Measurements from ENCODE around the gene PICK1.
"Not testable (repeated sequence)": the region's sequence is repeated elsewhere in the genome, so short reads cannot be mapped to it uniquely, and the experiment has no call there.

Gene PICK1

DNA sequence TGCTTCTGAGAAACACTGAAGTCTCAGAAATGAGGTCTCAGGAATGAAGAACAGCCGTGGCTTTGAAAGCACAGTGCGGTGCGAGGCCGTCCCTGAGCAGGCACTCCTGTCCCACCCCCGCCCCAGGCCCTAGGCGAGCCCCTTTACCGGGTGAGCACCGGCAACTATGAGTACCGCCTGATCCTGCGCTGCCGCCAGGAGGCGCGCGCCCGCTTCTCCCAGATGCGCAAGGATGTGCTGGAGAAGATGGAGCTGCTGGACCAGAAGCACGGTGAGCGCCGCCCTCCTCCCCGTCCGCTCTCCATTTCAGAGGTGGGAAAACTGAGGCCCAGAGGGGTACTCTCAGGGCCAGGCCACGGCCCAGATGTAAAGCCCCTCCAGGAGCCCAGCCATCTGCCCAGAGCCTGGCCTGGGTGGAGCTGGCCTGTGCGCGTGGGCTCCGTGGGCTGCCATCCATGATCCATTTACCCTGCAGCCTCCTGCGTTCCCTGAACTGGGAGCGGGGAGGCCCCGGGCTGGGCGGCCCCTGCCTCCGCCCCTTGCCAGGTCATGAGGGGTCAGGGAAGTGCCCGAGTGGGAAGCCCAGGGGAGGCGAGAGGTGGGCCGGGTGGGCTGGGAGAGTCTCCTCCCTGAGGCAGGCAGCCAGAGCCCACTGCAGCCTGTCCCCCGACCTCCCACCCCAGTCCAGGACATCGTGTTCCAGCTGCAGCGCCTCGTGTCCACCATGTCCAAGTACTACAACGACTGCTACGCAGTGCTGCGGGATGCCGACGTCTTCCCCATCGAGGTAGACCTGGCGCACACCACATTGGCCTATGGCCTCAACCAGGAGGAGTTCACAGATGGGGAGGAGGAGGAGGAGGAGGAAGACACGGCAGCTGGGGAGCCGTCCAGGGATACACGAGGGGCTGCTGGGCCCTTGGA lies 17.2 kb downstream of the PICK1 start:
- no peak for DNase-seq (ENCODE audit: low read depth)

DNA sequence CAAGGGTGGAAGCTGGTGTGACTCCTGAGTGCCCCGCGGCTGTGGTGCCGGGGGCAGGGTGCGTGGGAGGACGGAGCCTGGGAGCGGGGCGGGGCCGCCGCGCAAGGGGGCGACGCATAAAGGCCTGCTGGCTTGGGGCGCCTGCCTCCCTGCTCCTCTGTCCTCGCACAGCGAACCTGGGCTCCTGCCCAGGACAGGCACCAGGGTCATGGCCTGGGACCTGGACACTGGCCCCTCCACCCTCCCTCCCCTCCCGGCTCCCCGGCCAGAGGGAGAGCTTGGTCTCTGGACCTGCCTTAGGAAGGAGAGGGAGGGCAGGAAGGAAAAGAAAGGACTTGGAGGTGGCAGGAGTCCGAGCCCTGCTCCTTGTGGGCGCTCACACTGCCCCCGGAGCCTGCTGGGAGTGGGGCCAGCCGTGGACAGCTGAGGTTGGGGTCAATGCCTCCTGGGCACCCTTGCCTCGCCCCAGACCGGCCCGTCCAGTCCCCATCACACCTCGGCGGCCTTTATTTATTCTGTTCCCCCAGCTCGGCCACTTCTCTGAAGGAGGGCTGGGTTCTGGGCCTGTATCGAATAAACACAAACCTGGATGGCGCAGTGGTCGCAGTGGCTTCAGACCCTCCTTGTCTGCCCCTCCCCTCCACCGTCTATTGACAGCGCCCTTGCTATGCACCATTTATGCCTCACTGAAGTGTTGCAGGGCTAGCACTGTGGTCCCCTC lies 18.1 kb downstream of the PICK1 start:
- no peak for DNase-seq (ENCODE audit: low read depth)

DNA sequence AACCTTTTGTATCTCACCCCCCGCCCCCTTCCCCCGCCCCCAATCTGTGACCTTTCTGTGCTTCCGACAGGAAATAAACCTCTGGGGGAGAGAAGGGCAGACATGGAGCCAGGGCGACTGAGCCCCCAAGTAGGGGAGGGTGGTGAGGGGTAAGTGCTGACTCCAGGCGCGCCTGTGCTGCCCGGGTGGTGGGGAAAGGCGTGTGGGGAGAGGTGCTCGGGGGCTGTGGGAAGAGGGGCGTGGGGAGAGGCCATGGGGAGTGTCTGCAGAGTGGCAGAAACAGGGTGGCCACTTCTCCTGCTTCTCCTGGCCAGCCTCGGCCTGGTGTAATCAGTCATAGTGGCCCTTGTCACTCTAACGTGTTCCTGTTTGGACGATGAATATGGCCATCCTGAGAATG lies 18.8 kb downstream of the PICK1 start:
- DNase-seq (ENCODE audit: low read depth): no peak

DNA sequence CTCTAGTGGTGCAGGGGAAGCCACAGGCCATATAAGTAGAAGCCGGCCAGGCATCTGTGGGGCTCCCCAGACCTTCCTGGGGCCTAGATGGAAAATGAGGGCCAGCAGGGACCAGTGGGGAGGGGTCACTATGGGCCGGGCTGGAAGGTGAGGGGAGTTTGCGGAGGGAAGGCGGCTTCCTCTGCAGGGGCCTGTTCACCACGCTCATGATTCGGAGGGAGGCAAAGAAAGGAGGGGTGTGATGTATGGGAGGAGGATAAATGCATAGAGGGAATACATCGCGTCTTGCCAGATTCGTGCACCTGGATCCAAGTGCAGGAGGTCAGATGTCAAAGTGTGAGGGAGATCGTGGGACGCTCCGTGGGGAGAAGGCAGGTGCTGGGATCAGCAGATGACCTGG lies 19.9 kb downstream of the PICK1 start:
- DNase-seq (ENCODE audit: low read depth): no peak

DNA sequence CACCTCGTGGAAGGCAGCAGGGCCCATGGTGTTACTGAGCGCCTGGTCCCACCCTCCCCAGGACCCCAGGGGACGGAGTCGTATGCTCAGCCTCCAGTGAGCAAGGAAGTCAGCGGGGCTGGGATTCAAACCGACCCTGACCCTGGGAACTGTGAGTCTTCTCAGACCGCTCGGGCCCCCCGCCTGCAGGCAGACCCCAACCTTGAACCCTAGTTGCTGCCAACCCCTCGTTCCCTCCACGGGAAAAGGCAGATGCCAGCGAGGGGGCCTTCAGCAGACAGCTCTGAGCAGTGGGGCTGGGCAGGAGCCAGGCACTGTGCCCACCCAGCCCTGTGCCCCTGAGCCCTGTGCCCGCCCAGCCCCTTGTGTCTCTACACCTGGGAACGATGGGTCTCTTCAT lies 20.4 kb downstream of the PICK1 start:
- no peak for DNase-seq (ENCODE audit: low read depth)

DNA sequence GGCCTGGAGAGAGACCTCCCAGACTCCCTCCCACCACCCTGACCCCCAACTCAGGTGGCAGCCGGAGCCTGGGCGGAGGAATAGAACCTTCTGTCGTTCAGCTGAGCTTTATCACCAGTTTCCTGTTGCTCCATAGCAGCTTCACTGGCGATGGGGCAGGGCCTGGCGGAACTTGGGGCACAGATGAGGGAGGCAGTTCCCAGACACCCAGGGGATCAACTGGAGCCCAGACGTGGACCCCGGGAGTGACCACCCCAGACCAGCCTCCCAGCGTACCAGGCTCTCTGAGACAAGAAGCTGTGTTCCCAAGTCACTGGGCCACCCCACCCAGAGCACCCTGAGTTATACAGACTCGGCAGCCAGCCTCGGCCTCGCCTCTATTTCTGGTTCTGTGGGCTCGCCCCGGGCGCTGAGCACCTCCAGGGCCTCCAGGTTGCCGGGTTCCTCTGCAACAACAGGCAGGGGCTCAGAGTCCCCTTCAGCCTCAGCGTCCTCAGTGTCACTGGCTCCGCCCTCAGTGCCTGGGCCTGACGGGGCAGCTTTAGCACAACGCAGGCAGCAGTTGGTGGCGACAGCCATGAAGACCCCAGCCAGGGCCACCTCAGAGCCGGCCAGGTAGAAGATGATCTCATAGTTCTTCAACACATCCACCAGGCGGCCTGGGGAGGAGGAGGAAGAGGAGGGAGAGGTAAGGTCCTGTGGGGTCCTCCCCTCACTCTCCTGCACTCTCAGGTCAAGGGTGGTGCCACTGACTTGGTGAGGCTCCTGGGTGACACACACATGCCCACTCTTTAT lies 21.0 kb downstream of the PICK1 start:
- DNase-seq (ENCODE audit: low read depth): no peak

DNA sequence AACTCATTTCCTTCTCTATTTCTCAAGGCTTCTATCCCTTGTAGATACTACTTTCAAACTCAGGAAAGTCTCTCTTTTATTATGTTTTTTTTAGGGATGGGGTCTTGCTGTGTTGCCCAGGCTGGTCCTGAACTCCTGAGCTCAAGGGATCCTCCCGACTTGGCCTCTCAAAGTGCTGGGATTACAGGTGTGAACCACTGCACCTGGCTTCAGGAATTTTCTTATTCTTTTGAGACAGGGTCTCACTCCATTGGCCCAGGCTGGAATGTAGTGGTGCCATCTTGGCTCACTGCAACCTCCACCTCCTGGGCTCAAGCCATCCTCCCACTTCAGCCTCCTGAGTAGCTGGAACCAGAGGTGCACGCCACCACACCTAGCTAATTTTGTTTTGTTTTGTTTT lies 22.0 kb downstream of the PICK1 start:
- DNase-seq (ENCODE audit: low read depth): not testable (repeated sequence)

DNA sequence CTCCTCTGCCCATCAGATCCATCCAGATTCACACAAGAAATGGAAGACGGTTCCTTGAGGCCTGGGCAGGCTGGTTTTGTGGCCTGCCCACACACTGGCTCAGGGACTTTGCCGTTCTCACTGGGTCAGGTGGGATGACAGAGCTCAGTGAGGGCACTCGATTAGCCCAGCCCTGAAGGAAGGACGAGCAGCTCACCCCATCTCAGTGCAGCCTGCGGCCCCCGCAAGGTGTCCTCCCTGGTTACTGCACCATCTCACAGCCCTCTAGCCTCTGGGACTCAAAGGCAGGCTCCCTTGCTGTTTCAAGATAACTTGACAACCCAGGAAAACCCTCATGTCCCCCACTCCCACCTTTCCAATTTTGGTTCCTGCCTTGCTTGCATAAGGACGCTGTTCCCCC lies 22.6 kb downstream of the PICK1 start:
- no peak for DNase-seq (ENCODE audit: low read depth)

DNA sequence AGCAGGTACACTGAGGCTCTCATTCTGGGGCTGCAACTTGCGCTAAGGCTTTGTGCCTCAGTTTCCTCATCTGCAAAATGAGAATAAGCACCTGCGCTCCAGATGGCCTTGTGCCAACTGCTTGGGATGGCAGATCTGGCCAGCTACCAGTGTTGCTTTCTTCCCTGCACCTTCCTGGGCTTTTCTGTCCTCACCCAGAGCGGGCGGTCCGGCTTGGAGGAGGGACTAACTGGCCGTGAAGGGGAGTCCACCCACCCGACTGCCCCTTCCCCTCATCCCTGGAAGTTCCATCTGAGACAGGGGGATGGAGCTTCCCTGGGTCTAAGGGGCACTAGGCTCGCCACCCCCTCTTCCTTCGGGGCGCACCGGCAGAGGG lies 23.3 kb downstream of the PICK1 start:
- DNase-seq (ENCODE audit: low read depth): no peak

DNA sequence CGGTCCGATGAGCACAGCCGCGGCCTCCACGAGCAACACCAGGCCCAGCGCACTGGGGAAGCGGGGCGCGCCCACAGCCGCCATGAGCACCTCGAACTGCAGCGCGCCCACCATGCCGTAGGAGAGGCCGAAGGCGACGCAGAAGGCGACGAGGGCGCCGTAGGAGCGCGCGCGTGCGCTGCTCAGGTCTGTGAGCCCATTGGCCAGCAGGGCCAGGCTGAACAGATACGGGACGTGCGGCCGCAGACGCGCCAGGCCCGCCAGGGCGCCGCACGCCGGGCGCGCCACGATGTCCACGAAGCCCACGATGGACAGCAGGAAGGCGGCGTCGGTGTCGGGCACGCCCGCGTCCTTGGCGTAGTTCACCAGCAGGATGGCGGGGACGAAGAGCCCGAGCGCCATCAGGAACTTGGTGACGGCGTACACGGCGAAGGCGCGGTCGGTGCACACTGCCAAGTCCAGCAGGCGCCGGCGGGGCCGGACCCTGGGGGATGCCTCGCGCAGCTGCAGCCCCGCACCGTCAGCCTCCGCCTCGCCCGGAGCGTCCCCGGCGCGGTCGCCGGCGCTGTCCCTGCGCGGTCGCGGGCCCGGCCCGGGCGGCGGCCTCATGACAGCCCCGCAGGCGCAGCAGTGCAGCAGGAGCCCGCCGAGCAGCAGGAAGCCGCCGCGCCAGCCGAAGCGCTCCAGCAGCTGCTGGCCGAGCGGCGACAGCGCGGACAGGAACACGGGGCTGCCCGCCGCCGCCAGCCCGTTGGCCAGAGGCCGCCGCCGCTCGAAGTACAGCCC lies 23.8 kb downstream of the PICK1 start:
- DNase-seq (ENCODE audit: low read depth): no peak

DNA sequence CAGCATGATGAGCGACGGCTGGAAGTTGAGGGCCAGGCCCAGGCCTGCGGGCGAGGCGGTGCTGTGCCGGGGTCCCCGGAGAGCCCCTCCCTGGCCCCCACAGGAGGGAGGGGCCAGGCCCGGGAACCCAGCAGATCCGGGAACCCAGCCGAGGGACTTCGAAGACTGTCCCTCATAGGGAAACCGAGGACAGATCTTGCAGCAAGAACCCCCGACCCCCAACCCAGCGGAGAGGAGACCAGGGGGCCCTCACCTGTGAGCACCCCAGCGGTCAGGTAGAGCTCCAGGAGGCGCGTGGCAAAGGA lies 24.4 kb downstream of the PICK1 start:
- DNase-seq (ENCODE audit: low read depth): no peak

DNA sequence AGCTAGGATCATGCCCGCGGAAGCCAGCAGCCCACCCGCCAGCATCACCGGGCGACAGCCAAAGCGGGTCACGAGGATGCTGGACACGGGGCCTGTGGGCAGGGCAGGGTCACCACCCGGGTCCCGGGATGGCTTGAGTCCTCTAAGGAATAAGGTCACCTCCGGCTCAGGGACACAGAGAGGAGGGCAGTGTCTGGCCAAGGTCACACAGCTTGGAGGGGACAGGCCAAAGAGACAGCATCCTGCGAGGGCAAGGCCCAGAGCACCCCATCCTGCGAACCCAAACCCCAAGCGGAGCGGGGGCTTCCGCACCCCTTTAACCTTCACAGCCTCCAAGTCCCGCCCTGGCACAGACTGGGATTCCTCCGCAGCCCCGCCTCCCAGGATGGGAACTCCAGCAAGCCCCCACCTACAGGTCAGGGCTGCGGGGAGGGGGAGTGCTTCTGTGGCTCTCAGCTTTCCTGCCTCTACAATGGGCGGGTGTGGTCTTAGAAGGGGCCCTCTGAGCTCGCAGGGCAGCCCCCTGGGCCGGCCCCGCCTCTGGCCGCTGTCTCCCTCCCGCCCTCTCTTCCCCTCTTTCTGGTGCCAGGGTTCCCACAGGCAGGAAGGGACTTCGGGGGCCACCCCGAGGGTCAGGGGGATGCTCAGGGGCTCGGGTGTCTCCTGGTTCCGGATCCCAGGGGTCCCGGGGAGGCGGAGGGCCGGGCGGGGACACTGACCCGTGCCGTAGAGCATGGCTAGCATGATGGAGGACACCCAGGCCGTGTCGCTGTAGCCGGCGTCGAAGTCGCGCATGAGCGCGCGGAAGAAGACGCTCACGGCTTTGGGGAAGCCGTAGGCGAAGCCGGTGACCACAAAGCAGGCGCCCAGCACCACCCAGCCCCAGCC lies 25.0 kb downstream of the PICK1 start:
- no peak for DNase-seq (ENCODE audit: low read depth)

DNA sequence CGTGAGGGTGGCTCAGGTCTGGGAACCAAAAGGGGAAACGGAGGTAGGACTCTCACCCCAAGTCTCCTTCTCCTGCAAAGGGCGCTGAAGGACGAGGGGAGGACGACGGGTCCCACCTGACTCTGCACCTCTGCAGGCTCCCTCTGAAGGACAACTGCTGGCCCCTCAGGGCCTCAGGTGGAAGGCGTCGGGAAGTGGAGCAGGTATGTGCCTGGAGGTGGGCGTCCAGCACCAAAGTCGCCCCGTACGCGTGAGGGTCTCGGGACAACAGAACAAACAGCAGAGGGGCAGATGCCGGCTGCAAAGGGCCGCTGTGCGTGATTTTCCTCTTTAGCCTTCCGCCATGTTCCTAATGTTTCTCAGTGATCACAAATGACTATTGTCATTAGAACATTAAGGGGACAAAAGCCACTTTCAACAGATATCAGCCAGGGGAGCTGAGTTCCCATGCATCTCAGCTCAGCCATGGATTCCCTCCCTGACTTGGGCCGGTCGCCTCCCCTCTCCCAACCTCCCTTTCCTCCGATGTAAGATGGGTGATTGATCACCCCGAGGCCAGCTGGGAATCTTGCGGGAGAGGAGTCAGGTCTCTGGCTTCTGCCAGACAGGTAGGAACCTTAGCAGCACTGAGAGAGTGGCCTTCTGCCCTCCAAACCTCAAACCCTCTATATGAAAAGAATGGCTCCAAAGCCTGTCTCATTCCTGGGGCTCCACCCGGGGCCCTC lies 25.9 kb downstream of the PICK1 start:
- no peak for DNase-seq (ENCODE audit: low read depth)

DNA sequence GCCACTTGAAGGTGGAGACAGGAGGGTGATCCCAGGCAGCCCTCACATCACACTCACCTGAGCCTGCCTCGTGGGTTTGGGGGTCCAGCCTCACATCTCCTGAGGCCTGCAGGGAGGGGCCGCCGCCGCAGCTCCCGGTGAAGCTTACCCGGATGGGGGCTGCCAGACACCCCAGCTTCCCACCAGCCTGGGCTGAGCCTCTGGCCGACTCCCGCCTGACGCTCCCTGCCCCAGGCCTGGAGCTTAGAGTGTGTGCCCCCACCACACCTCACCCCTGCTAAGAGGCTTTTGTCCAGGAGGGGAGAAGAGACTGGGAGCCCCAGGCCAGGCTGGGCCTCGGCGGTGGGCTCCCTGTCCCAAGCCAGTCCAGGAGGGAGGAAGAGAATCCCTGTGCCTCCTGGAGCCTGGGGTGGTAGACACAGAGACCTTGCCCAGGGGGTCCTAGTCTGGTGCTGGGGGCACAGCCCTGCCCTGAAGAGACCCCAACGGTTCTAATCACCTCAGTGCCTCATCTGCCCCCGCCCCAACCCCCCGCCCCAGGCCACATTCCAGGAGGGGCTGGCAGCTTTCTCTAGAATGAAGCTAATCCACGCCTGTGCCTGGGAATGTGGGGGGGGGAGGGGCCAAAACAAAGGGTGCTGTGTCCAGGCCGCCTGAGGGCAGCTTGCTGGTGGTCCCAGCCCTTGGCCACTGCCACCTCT lies 26.9 kb downstream of the PICK1 start, which contains the start of gene SLC16A8:
SLC16A8 (minus strand) TSS at position 254 of the 701 bp plus-strand sequence. CDS start 1,311 bp downstream, outside the sequence.
- DNase-seq (ENCODE audit: low read depth): no peak

DNA sequence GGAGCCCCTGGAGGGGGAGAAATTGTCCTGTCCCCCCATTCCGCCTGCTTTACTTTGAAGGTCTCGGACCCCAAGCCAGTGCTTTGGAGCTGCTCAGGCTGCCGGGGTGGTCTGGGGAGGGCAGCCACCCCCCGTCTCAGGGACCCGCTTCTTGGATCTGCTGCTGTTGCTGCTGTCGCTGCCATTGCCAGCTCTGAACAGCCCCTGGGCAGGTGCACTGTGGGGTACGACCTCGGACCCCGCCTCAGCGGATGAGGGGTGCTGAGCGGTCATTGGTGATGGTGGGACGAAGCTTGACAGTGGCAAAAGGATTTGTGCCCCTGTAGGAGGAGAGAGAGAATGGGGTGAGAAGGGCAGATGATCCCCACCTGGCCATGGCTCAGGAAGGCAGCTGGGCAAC lies 27.9 kb downstream of the PICK1 start:
- no peak for DNase-seq (ENCODE audit: low read depth)

DNA sequence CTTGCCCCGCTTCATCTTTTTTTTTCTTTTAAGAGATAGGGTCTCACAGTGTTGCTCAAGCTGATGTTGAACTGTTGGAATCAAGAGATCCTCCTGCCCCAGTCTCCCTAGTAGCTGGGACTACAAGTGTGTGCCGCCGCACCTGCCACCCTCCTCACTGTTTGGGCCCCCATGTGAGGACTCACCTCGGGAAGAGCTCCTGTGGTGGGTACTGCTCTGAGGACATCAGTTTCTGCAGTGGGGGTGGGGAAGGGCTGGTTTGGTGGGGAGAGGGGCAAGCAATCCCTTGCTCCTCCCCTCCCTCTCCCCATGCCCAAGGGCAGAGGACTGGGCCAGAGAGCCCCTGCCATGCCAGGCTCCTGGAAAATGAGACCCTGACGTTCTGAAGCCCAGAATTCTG lies 28.3 kb downstream of the PICK1 start:
- no peak for DNase-seq (ENCODE audit: low read depth)

DNA sequence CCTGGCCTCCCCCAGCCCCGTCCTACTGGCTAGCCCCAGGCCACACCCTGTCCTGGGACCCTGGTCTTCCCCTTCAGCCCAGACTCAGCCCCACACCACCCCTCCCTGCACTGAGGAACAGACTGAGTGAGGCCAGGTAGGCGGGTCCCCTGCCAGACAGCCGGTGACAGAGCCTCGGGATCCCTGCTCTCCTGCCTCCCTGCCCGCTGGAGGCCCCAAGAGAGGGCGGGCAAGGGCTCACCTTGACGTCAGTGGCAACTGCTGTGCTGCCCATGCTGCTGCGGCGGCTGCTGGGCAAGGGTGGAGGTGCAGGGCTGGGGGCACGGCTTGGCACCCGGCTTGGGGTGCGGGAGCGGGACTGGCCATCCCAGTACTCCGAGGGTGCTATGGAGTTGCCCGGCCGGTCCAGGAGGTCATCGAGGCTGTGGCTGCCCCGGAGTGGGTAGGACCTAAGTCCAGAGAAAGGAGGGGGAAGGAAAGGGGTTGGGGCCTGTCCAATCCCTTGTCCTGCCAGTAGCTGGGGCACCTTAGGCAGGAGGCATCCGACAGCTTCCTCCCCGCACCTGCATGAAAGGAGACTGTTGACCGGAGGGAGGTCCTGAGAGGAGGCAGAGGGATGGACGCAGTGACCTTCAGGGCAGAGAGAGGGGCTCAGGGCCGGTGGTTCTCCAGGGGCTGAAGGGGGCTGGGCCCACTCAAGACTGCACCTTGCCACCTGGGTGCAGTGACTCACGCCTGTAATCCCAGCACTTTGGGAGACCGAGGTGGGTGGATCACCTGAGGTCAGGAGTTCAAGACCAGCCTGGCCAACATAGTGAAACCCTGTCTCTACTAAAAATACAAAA lies 29.0 kb downstream of the PICK1 start:
- DNase-seq (ENCODE audit: low read depth): no peak

DNA sequence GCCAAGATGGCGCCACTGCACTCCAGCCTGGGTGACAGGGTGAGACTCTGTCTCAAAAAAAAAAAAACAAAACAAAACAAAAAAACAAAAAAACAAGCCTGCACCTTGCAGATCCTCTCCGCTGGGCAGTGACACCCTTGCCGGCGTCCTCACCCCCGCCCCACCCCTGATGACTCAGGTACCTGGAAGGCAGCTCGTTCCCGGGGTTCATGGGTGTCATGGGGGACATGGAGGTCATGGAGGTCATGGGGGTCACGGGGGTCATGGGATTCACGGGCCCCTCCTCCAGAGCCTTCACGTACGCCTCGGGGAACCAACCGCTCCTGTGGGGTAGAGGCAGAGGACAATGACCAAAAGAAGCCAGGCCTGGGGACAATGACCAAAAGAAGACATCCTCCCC lies 29.7 kb downstream of the PICK1 start:
- DNase-seq (ENCODE audit: low read depth): no peak

DNA sequence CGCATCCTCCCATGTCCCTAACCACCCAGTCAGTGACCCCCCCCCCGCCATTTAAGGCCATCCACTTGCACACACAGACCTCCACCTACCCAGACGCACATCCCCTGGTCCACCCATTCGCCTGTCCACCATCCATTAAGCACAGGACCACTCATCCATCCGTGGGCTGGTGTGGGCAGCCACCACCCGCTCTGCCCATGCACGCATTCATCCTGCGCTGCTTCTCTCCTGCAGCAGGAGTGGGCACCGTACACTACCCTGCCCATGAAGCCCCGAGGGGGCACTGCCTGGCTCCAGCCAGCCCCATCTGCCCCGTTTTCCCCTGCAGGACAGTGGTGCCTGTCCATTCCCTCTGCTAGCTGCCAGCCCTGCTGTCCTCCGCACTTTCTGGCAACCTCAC lies 30.7 kb downstream of the PICK1 start:
- DNase-seq (ENCODE audit: low read depth): no peak

Measured in activated T-cell treated with anti-CD3 and anti-CD28 coated beads for 1 hour (primary cell).